ENCODE measurements around the gene CCDC70. TPM values are rescaled to one million over a fixed set of nuclear protein-coding genes. Genes with fewer than 3 reads are reported as not detected.

The CCDC70 gene
- total and polyA plus RNA-seq, 2 of the 8 experiments (the other 6 are each of a cell fraction or from before 2014, with no cell fraction given), result not detected

DNA sequence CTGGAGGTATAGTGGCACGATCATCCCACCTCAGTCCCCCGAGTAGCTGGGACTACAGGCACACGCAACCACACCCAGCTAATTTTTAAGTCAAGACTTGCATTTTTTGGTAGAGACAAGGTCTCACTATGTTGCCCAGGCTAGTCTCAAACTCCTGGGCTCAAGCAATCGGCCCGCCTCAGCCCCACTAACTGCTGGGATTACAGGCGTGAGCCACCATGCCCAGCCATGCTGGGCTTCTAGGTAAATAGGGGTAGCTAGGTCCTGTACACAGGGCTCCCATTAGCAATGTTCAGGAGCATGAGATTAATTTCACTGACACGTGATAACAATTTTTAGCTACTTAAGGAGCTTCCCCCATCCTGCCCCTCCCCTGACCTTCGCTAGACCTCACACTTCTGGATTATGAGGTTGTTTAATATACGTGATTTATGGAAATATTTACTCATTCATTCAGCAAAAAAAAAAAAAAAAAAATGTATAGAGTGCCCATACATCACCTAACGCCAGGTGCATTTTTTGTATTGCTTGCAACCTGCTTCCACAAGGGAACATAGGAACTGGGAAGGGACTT, 36.0 kb upstream of the CCDC70 start:
- no peaks in the 10 kb centered on the region for H3K79me1 ChIP-seq (ENCODE audit: low read depth, low read length)
- no peaks in the 10 kb centered on the region for H3K79me2 ChIP-seq (ENCODE audit: control insufficient read depth in 1 of 2, insufficient read depth in 2 of 2, low read length in 2 of 2)
- no peak overlapping the region for H2BK20ac ChIP-seq (ENCODE audit: low read length)
- no peak overlapping the region for H3K4ac ChIP-seq (replicated peaks; ENCODE audit: insufficient read length, low read depth, low read length)
- H3K4me3 ChIP-seq (ENCODE audit: extremely low read depth in 1 of 4, insufficient read depth in 2 of 4, low read depth in 3 of 4, low read length in 4 of 4), result no peak overlapping the region
- H4K5ac ChIP-seq (ENCODE audit: insufficient read length, low read depth, low read length), result no peak overlapping the region
- no peak overlapping the region for H3K27ac ChIP-seq (ENCODE audit: low read depth, low read length)
- WGBS, 2 experiments (ENCODE audit: extremely low coverage in 1 of 2, insufficient coverage in 1 of 2, insufficient read length in 1 of 2, insufficient replicate concordance in 2 of 2, low coverage in 1 of 2, low lambda C conversion rate in 2 of 2, missing lambda C conversion rate in 1 of 2), result 90% methylated on average over 10 of the region's 10 CpGs; no CpG with 5 or more reads in 1 of the 2 experiments
- no peak overlapping the region for H3K23ac ChIP-seq (ENCODE audit: insufficient read length)
- no peaks in the 10 kb centered on the region for H3K4me1 ChIP-seq (replicated peaks in 1 of 4; ENCODE audit: control insufficient read depth in 3 of 4, insufficient read depth in 4 of 4, low read length in 3 of 4)
- DNase-seq (ENCODE audit: low read depth in 1 of 2, low spot score in 2 of 2) (no peak), FAIRE-seq (no peak)
- no peaks in the 10 kb centered on the region; a peak in 1 of 8 replicates for H3K36me3 ChIP-seq (ENCODE audit: control insufficient read depth in 2 of 4, insufficient read depth in 4 of 4, low read length in 3 of 4)
- no peak overlapping the region for H3K14ac ChIP-seq (ENCODE audit: insufficient read length)
- no peak overlapping the region for H3K9ac ChIP-seq (replicated peaks in 1 of 4; ENCODE audit: extremely low read depth in 1 of 4, low read depth in 3 of 4, low read length in 3 of 4)
- CTCF ChIA-PET (ENCODE audit: partially characterized antibody), result interaction anchor here (1.5 to 11.2 kb wide), 5 partner anchors 9 to 29 kb away, joined by 4 to 98 read pairs (median 5); partner anchors contain the start of gene TMEM272
- no peak overlapping the region for H2BK120ac ChIP-seq (replicated peaks; ENCODE audit: low read depth, low read length)
- H3K9me3 ChIP-seq (ENCODE audit: insufficient read depth in 2 of 2, low read depth in 1 of 2, low read length in 1 of 2), result no peaks in the 10 kb centered on the region
- H4K8ac ChIP-seq (ENCODE audit: extremely low read depth, insufficient read depth, low read length), result no peak overlapping the region
- H2BK5ac ChIP-seq (ENCODE audit: low read depth, low read length), result no peak overlapping the region
- H2AK5ac ChIP-seq (ENCODE audit: low read depth, low read length), result no peak overlapping the region
- H3K23me2 ChIP-seq (ENCODE audit: low read depth, low read length), result no peaks in the 10 kb centered on the region
- no peak overlapping the region for H2BK12ac ChIP-seq (ENCODE audit: low read depth, low read length)
- no peak overlapping the region for H2BK15ac ChIP-seq (ENCODE audit: low read length)
- H3K27me3 ChIP-seq (replicated peaks in 1 of 4; ENCODE audit: control insufficient read depth in 3 of 4, extremely low read depth in 1 of 4, insufficient read depth in 3 of 4, low read length in 3 of 4), result no peaks in the 10 kb centered on the region
- no peak overlapping the region for H3K56ac ChIP-seq (replicated peaks; ENCODE audit: insufficient read length, low read depth, low read length)
- TF ChIP-seq TAF7 (optimal IDR thresholded peaks at IDR 0.05; ENCODE audit: borderline replicate concordance, low read depth, low read length), result no peak
- TF ChIP-seq TAF1 (IDR thresholded peaks at IDR 0.05; ENCODE audit: low read depth, low read length), result no peak
- TF ChIP-seq RBBP5 (IDR thresholded peaks at IDR 0.05; ENCODE audit: borderline replicate concordance, low read depth, low read length), result no peak
- TF ChIP-seq SUZ12 (IDR thresholded peaks at IDR 0.05; ENCODE audit: low read length), result no peak
- no peak for TF ChIP-seq PHF8 (conservative IDR thresholded peaks at IDR 0.05; ENCODE audit: low read depth, low read length)
- no peak for TF ChIP-seq EGR1 (IDR thresholded peaks at IDR 0.05; ENCODE audit: borderline replicate concordance, low read depth, low read length)
- TF ChIP-seq POU5F1 (IDR thresholded peaks at IDR 0.05; ENCODE audit: low read depth, low read length), result no peak
- TF ChIP-seq HDAC2 (IDR thresholded peaks at IDR 0.05; ENCODE audit: borderline replicate concordance in 1 of 2, low read depth in 2 of 2, low read length in 2 of 2), result no peak
- TF ChIP-seq, protein P1, sequence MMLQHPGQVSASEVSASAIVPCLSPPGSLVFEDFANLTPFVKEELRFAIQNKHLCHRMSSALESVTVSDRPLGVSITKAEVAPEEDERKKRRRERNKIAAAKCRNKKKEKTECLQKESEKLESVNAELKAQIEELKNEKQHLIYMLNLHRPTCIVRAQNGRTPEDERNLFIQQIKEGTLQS (IDR thresholded peaks at IDR 0.05; ENCODE audit: insufficient read depth, low read depth, low read length), result no peak
- no peak for TF ChIP-seq SRF (IDR thresholded peaks at IDR 0.05; ENCODE audit: low read depth, low read length)
- no peak for TF ChIP-seq CBX5 (IDR thresholded peaks at IDR 0.05; ENCODE audit: low read depth, low read length)
- TF ChIP-seq RFX5 (IDR thresholded peaks at IDR 0.05; ENCODE audit: borderline replicate concordance, low read depth, low read length), result no peak
- H3K18ac ChIP-seq (ENCODE audit: extremely low read depth, low read length), result no peak overlapping the region
- no peak overlapping the region for H3K4me2 ChIP-seq (ENCODE audit: insufficient read depth in 1 of 2, low read depth in 2 of 2, low read length in 2 of 2)
- no peak overlapping the region for H2AFZ ChIP-seq (ENCODE audit: low read length)
- no peaks in the 10 kb centered on the region for H4K20me1 ChIP-seq (replicated peaks in 1 of 2; ENCODE audit: control insufficient read depth in 1 of 2, insufficient read depth in 2 of 2, low read length in 2 of 2)
- POLR2A ChIA-PET (ENCODE audit: partially characterized antibody), result interaction anchor here (1.5 kb wide), 1 partner anchor 9 kb away, joined by 4 read pairs; no protein-coding TSS in a partner anchor
- H4K91ac ChIP-seq (replicated peaks; ENCODE audit: insufficient read length, low read length), result no peak overlapping the region

Data from H1 (cell line).